Stimulated activated CD4-positive, alpha-beta T cell treated with anti-CD3 and anti-CD28 coated beads, TNF-alpha, amount 100 ng/mL, for 4 hours (primary cell): Measurements from ENCODE around the gene CCDC14.
"Not testable (repeated sequence)": the region's sequence is repeated elsewhere in the genome, so short reads cannot be mapped to it uniquely, and the experiment has no call there.

Experiments used
- DNase-seq, 3 experiments: peaks; one replicate each; pipeline ENCODE4 v3.0.0-alpha.2; 2020; ENCODE audit warnings: low read depth in 3 of 3

CCDC14 gene

DNA sequence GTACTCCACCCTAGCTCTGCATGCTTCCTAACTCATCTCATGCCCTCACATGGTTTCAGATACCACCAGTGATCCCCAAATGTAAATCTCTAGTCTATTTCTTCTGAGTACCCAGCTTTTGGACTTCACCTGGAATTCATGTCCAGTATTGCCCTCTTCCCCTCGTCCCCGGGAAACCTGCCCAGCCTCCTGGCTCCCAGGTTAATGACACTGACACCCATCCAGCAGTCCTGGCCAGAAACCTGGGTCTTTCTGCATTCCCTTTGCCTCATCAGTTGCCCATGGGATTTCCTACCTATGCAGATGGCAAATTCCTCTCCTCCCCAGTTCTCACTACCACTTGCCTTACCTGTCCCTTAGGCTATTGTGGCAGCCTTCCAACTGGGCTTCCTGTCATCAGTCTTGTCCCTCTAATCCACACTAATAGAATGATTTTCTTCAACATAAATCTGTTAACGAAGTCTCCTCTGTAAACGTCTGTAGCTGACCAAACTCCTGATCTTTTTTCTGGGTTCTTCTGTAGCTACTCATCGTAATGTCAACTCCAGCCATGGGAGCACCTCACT, 61.6 kb downstream of the CCDC14 start:
- DNase-seq = no peak

DNA sequence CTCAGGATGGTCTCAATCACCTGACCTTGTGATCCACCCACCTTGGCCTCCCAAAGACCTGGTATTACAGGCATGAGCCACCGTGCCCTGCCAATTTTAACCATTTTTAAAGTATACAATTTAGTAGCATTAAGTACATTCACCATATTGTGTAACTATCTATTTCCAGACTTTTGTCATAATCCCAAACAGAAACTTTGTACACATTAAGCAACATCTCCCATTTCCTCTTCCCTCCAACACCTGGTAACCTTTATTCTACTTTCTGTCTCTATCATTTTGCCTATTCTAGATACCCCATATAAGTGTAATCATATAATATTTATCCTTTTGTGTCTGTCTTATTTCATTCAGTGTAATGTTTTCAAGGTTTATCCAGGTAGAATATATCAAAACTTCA, 68.0 kb downstream of the CCDC14 start:
- DNase-seq = no peak

DNA sequence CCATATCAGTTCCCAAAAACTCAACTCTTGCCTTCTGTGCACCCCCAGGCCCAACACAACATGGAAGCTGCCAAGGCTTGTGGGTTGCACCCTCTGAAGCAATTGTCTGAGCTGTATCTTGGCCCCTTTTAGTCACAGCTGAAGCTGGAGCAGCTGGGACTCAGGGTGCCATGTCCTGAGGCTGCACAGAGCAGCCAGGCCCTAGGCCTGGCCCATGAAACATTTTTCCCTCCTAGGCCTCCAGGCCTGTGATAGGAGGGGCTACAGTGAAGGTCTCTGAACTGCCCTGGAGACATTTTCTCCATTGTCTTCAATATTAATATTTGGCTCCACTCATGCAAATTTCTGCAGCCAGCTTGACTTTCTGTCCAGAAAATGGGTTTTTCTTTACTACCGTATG, 68.8 kb downstream of the CCDC14 start:
- no peak for DNase-seq

DNA sequence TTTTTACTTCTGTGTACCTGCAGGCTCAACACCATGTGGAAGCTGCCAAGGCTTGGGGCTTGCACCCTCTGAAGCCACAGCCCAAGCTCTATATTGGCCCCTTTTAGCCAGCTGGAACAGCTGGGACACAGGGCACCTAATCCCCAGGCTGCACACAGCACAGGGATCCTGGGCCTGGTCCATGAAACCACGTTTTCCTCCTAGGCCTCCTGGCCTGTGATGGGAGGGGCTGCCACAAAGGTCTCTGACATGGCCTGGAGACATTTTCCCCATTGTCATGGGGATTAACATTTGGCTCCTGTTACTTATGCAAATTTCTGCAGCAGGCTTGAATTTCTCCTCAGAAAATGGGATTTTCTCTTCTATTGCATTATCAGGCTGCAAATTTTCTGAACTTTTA, 70.0 kb downstream of the CCDC14 start:
- DNase-seq = not testable (repeated sequence)

GRCh38 chr3:123890162-123890561, 70.9 kb downstream of the CCDC14 start:
- DNase-seq = not testable (repeated sequence)

DNA sequence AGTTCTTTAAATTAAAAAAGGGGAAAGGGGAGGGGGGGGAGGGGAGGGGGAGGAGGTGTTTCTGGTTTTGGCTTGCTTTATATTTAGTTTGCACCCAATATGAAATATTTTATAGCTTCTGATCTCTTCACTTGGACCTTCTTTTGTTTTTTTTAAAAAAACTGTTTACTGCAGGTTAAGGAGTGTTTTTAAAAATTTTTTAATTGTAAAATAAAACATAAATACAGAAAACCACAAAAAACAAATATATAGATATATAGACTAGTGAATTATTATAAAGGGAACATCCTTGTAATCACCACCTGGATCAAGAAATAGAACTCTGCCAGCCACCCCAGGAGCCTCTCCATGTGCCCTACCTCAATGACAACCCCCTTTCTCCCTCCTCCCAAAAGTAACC, 76.0 kb downstream of the CCDC14 start:
- DNase-seq = no peak

DNA sequence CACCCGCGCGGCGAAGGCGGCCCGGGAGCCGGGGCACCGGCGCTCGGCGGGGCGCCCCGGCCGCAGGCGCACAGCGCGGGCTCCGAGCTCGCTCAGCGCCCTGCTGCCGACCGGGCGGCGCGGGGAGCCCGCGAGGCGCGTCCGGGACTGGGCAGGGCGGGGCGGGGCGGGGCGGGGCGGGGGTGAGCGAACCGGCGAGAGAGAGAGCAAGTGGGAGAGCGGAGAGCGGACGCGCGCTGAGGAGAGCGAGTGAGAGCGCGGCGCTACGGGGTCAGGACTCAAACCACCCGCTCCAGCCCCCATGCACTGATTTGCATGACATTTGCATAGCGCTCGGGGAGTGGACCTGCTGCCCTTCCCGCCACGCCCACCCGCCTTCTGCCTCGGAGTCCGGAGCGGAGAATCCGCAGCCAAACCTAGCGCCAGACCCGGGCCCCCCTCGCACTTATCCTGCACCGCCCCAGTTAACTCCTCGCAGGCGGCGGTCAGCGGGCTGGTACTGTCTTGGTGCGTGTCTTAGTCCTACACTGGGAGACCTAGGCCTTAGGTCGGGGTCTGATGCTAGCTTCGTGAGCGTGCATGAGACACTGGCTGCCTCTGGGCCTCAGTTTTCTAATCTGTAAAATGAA, 76.7 kb downstream of the CCDC14 start, which contains the start of gene MYLK:
TSS of gene MYLK (minus strand) at position 130 of the 629 bp plus-strand sequence. CDS start 90,491 bp downstream, outside the sequence.
- DNase-seq = no peak

DNA sequence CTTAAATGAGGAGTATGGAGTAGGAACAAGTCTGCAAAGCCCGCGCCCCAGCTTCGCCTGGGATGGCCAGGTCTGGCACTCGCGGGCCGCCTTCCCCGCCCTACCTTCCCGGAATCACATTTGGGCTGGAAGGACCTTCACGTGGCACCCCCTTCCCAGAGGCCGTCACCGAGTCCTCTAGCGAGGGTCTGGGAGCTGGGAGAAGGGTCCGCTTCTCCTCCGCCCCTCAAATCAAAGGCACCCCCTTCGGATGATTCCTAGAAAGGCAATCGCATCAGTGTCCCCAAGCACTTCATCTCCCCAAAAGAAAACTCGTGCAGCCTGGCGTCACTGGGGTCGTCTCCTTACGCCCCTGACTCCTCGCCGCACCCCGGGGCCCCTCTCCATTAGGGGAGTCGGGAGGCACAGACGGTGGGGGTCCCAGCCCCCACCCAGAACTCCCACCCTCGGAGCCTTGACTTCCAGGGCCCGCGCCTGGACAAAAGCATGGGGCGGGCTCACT, 77.3 kb downstream of the CCDC14 start:
- no peak for DNase-seq

DNA sequence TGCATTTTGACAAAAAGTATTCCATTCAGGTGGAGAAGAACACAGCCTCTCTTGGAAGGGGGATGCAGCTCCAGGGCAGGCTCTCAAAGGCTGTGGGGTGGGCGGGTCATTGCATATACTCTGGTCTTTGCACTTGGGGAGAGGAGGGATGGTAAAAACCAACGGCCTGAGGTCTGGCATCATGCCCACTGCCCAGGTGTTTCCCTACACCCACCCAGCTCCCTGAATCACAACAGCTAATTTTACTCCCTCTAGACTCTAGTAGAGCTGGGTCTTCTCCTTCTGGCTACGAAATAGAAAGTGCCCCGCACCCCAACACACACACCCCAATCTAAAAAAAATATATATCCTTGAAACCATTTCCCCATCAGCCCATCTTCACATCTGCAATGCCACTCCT, 77.9 kb downstream of the CCDC14 start:
- DNase-seq = no peak

- no peak for DNase-seq
Observed at GRCh38 chr3:123881771-123882170, 79.3 kb downstream of the CCDC14 start.

DNA sequence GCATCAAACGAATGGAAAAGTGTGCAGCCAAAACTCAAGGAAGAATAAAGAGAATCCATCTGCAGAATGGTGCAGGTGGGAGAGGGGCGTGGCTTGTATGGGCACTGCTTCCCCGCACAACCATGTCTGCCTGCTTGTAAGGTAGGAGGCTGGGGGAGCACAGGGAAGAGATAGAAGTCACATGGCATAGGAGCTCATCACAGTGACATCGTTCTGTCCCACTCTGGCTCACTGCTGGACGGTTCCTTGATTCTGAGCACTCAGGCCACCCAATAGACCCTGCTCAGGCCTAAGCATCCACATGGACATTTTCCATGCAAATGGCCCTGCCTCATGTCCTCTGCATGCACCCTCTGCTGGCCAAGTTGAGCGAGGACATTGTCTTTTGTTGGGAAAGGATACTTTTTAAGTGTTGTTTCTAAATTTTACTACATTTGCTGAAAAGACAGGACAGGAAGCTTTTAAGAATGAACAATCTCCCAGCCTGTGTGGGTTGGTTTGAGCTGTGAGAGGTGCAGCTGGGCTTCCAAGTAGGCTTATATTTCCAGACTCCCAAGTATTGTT, 79.9 kb downstream of the CCDC14 start:
- DNase-seq = no peak

DNA sequence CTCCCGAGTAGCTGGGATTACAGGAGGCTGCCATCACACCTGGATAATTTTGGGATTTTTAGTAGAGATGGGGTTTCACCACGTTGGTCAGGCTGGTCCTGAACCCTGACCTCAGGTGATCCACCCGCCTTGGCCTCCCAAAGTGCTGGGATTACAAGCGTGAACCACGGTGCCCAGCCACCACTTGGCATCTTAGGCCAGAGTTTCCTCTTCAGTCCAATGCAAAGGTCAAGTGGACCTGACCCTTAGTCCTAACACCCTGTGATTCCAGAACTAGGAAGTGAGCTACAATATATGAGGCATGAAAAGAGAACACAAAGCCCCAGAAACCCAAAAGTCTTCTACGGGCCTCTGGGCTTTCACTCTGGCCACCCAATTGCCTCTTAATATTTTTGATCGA, 82.2 kb downstream of the CCDC14 start:
- DNase-seq = no peak

DNA sequence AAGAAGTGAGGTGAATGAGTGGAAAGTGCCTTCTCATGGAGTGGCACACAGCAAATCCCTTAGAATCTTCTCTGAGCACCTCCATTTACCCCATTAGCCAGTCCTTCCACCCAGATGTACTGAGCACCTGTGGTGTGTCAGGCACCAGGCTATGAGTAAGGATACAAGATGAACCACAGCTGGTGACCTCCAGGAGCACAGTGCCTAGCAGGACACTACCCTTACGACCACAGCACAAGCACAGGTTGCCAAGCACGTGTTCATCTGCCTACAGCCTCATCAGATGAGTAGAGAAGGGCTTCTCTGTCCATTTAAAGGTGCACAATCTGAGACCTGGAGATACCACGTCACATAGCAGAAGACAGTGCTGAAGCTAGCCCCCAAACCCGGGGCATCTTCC, 83.1 kb downstream of the CCDC14 start:
- no peak for DNase-seq

- no peak for DNase-seq
Observed at GRCh38 chr3:123877466-123877865, 83.6 kb downstream of the CCDC14 start.

DNA sequence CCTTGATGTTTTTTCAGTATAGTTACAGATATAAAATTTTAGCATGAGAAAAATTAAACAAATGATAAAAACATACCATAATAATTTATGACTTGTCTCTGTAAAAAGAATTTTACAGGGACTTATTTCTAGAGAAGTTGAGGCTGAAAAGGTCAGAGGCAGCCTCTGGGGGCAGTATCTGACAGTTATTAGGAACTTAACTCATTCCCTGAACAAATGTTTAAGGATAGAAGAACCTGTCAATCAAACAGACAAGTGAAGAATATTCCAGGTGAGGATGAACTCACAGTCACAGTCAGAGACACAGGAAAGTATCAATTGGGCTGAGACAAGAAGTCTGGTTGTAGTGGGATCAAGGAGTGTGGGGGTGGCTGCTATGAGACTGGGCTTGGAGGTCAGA, 84.2 kb downstream of the CCDC14 start:
- no peak for DNase-seq

GRCh38 chr3:123872621-123873020, 88.4 kb downstream of the CCDC14 start:
- DNase-seq = no peak

DNA sequence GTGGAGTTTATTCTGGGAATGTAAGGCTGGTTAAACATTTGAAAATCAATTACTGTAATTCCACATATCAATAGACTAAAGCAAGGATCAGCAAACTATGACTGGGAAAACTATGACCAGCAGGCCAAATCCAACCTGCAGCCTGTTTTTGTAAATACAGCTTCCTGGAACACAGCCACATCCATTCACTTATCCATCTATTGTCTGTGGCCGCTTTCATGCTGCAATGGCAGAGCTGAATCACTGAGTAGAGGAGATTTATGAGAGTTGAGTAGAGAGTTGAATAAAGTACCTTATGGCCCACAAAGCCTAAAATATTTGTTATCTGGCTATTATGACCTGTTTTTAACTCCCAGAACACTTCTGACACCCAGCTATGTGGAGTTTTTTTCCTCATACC, 89.1 kb downstream of the CCDC14 start:
- no peak for DNase-seq

- no peak for DNase-seq
Observed at GRCh38 chr3:123870033-123870432, 91.0 kb downstream of the CCDC14 start.

DNA sequence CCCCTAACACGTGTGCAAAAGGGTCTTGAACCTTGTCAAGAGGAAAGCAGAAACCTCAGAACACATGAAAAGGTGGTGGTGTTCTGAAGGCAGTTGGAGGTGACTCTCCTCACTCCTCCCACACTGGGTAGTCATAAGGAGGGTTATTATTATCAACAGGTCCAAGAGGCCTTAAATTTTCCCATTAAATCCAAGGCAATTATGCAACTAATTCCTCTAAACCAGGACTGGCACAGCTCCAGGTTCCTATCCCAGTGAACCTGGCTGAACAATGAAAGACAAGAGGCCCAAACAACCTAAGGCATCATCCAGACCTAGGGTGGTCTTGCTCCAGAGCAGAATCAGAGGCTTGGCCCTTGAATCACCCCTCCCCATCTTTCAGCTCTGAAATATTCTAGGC, 91.9 kb downstream of the CCDC14 start:
- no peak for DNase-seq

- no peak for DNase-seq
Observed at GRCh38 chr3:123864706-123865105, 96.3 kb downstream of the CCDC14 start.
